NB4 (cell line): Measurements from ENCODE around the gene GSTO2.

Experiments used
- CTCF ChIP-seq: IDR thresholded peaks from one replicate; pipeline ENCODE4 v1.5.1; 2012; ENCODE audit warnings: low read depth, low read length
- MAX ChIP-seq: IDR thresholded peaks from 2 replicates; pipeline ENCODE4 v1.6.1; 2011; ENCODE audit warnings: low read depth, low read length
- MYC ChIP-seq: IDR thresholded peaks from 2 replicates; pipeline ENCODE4 v1.6.1; 2011; ENCODE audit warnings: low read depth, low read length
- POLR2A ChIP-seq: IDR thresholded peaks from 2 replicates; pipeline ENCODE4 v1.6.1; 2011; ENCODE audit warnings: mild to moderate bottlenecking; ENCODE audit not compliant: insufficient read length; ENCODE audit errors: extremely low read depth

GRCh38 chr10:104223304-104223703 is 45.7 kb upstream of the GSTO2 start:
- TF ChIP-seq CTCF (no peak), MAX (no peak), MYC (no peak), POLR2A (no peak)
